ENCODE results near the gene KMT2C.

DNA sequence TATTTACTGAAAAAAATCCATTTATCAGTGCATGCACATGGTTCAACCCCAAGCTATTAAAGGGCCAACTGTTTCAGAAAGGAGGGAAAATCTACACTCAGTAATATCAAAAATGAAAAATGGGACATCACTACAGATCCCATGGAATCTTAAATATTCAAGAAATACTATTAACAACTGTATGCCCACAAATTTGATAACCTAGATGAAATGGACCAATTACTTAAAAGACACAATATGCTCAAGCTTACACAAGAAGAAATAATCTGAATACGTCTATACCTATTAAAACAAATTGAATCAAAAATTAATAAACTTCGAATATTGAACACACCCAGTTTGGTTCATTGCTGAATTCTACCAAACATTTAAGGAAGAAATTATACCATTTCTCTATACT is 87.9 kb downstream of the KMT2C start:
- no peak for TF ChIP-seq CTCF (tag by site-specific recombination; IDR thresholded peaks at IDR 0.05)
- no peak for TF ChIP-seq ZNF292 (tag by site-specific recombination; IDR thresholded peaks at IDR 0.05; ENCODE audit: borderline replicate concordance, low read depth)
- TF ChIP-seq ZNF335 (tag by site-specific recombination; conservative IDR thresholded peaks at IDR 0.05) = no peak
- no peak for TF ChIP-seq AEBP2 (tag by site-specific recombination; IDR thresholded peaks at IDR 0.05; ENCODE audit: borderline replicate concordance)
- TF ChIP-seq, protein P1, sequence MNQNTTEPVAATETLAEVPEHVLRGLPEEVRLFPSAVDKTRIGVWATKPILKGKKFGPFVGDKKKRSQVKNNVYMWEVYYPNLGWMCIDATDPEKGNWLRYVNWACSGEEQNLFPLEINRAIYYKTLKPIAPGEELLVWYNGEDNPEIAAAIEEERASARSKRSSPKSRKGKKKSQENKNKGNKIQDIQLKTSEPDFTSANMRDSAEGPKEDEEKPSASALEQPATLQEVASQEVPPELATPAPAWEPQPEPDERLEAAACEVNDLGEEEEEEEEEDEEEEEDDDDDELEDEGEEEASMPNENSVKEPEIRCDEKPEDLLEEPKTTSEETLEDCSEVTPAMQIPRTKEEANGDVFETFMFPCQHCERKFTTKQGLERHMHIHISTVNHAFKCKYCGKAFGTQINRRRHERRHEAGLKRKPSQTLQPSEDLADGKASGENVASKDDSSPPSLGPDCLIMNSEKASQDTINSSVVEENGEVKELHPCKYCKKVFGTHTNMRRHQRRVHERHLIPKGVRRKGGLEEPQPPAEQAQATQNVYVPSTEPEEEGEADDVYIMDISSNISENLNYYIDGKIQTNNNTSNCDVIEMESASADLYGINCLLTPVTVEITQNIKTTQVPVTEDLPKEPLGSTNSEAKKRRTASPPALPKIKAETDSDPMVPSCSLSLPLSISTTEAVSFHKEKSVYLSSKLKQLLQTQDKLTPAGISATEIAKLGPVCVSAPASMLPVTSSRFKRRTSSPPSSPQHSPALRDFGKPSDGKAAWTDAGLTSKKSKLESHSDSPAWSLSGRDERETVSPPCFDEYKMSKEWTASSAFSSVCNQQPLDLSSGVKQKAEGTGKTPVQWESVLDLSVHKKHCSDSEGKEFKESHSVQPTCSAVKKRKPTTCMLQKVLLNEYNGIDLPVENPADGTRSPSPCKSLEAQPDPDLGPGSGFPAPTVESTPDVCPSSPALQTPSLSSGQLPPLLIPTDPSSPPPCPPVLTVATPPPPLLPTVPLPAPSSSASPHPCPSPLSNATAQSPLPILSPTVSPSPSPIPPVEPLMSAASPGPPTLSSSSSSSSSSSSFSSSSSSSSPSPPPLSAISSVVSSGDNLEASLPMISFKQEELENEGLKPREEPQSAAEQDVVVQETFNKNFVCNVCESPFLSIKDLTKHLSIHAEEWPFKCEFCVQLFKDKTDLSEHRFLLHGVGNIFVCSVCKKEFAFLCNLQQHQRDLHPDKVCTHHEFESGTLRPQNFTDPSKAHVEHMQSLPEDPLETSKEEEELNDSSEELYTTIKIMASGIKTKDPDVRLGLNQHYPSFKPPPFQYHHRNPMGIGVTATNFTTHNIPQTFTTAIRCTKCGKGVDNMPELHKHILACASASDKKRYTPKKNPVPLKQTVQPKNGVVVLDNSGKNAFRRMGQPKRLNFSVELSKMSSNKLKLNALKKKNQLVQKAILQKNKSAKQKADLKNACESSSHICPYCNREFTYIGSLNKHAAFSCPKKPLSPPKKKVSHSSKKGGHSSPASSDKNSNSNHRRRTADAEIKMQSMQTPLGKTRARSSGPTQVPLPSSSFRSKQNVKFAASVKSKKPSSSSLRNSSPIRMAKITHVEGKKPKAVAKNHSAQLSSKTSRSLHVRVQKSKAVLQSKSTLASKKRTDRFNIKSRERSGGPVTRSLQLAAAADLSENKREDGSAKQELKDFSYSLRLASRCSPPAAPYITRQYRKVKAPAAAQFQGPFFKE (tag by site-specific recombination; IDR thresholded peaks at IDR 0.05; ENCODE audit: borderline replicate concordance) = no peak
